B cell (primary cell): ENCODE data around the gene BRME1. TPM values are rescaled to one million over a fixed set of nuclear protein-coding genes. Genes with fewer than 3 reads are reported as not detected.
A peak's percentile ranks its signal among the peaks of the same experiment; 100 is the strongest.

Source experiments
- ATAC-seq: fragments of 200-7000 bp; cut with Tn5 transposase; one replicate; pipeline ENCODE4 v1.10.0; 2021; ENCODE audit warnings: low read depth, mild to moderate bottlenecking, moderate number of reproducible peaks, moderate library complexity
- CTCF ChIA-PET: fragments of 350-600 bp; sonication (Branson Sonifier 250); formaldehyde crosslinking; loops from one replicate; lab custom pipeline; 2021; ENCODE audit warnings: antibody characterized with exemption, inconsistent platforms; lab: Charles Lee
- POLR2A ChIA-PET: fragments of 350-600 bp; sonication (Branson Sonifier 250); formaldehyde crosslinking; loops from one replicate; lab custom pipeline; 2021; ENCODE audit warnings: antibody characterized with exemption; lab: Charles Lee
- DNase-seq: peaks from one replicate; pipeline ENCODE4 v3.0.0; 2013
- H2AFZ ChIP-seq: 2 replicates; pipeline ENCODE4 v1.6.1; 2012; ENCODE audit warnings: mild to moderate bottlenecking, low read depth, low read length; ENCODE audit not compliant: insufficient read depth, poor library complexity, severe bottlenecking
- H3K27ac ChIP-seq, 2 donors: 1 replicate in 1 of 2; 2 replicates in 1 of 2; pipeline ENCODE4 v1.5.1; 2012 to 2013; ENCODE audit warnings: low read length in 2 of 2, mild to moderate bottlenecking in 2 of 2, moderate library complexity in 1 of 2
- H3K27me3 ChIP-seq, 4 experiments: fragments of 200-600 bp in 1 of 4; sonication (generic) in 1 of 4; replicated peaks in 1 of 4; 1 replicate in 2 of 4; 2 replicates in 2 of 4; pipeline versions ENCODE4 v1.6.1 to v1.7.0; 2013 to 2016; ENCODE audit warnings: low read length in 3 of 4, mild to moderate bottlenecking in 2 of 4, mixed read lengths in 1 of 4, moderate library complexity in 1 of 4; ENCODE audit not compliant: insufficient read depth in 4 of 4, control insufficient read depth in 3 of 4; ENCODE audit errors: control extremely low read depth in 1 of 4
- H3K36me3 ChIP-seq, 2 experiments: replicated peaks in 1 of 2; 1 replicate in 1 of 2; 2 replicates in 1 of 2; pipeline versions ENCODE4 v1.6.1 to v1.7.1; 2013; ENCODE audit warnings: low read length in 1 of 2; ENCODE audit not compliant: insufficient read depth in 2 of 2, control insufficient read depth in 1 of 2; ENCODE audit errors: control extremely low read depth in 1 of 2, extremely low read depth in 1 of 2
- H3K4me1 ChIP-seq, 2 donors: fragments of 200-600 bp in 1 of 2; sonication (generic) in 1 of 2; 1 replicate in 1 of 2; 2 replicates in 1 of 2; pipeline versions ENCODE4 v1.5.1 to v1.6.1; 2013 to 2017; ENCODE audit warnings: low read length in 2 of 2; ENCODE audit not compliant: control insufficient read depth in 2 of 2, insufficient read depth in 2 of 2
- H3K4me2 ChIP-seq: replicated peaks from 2 replicates; pipeline ENCODE3; 2012; ENCODE audit warnings: mild to moderate bottlenecking, low read depth, low read length; ENCODE audit not compliant: poor library complexity, severe bottlenecking
- H3K4me3 ChIP-seq, 5 experiments: fragments of 200-600 bp in 1 of 5; sonication (generic) in 1 of 5; 1 replicate in 3 of 5; 2 replicates in 2 of 5; pipeline versions ENCODE4 v1.5.1 to v1.7.0; 2011 to 2016; ENCODE audit warnings: low read length in 4 of 5, mild to moderate bottlenecking in 4 of 5, low read depth in 2 of 5, control low read depth in 1 of 5, moderate library complexity in 1 of 5; ENCODE audit not compliant: insufficient read depth in 1 of 5; ENCODE audit errors: control extremely low read depth in 1 of 5, extremely low read depth in 1 of 5
- H3K79me2 ChIP-seq: fragments of 200-600 bp; sonication (generic); one replicate; pipeline ENCODE4 v1.6.0; 2016; ENCODE audit warnings: low read length; ENCODE audit not compliant: control insufficient read depth, insufficient read depth
- H3K9ac ChIP-seq: fragments of 200-600 bp; sonication (generic); 2 replicates; pipeline ENCODE4 v1.6.1; 2017; ENCODE audit warnings: mild to moderate bottlenecking, low read length, moderate library complexity
- H3K9me3 ChIP-seq, 3 donors: one replicate each; pipeline versions ENCODE4 v1.6.1 to v1.7.1; 2013; ENCODE audit warnings: low read length in 2 of 3; ENCODE audit not compliant: control insufficient read depth in 2 of 3, insufficient read depth in 1 of 3; ENCODE audit errors: control extremely low read depth in 1 of 3
- H4K20me1 ChIP-seq: 2 replicates; pipeline ENCODE4 v1.6.0; 2012; ENCODE audit warnings: mild to moderate bottlenecking, low read length; ENCODE audit not compliant: insufficient read depth, control insufficient read depth, poor library complexity, severe bottlenecking
- H3K27ac Mint-ChIP-seq: one replicate; pipeline ENCODE4 v1.8.0; 2021; ENCODE audit warnings: mixed read lengths
- H3K27me3 Mint-ChIP-seq: one replicate; pipeline ENCODE4 v1.8.0; 2021; ENCODE audit warnings: mixed read lengths
- H3K4me1 Mint-ChIP-seq: one replicate; pipeline ENCODE4 v1.8.0; 2021; ENCODE audit warnings: mixed read lengths
- H3K4me3 Mint-ChIP-seq: one replicate; pipeline ENCODE4 v1.8.0; 2021; ENCODE audit warnings: mixed read lengths
- H3K9me3 Mint-ChIP-seq: one replicate; pipeline ENCODE4 v1.8.0; 2022; ENCODE audit warnings: mixed read lengths; ENCODE audit not compliant: insufficient read depth
- CTCF ChIP-seq: fragments of 200-600 bp; IDR thresholded peaks from one replicate; pipeline ENCODE4 v1.8.0; 2022; ENCODE audit warnings: antibody characterized with exemption, mild to moderate bottlenecking
- EZH2 ChIP-seq: IDR thresholded peaks from 2 replicates; pipeline ENCODE4 v1.6.1; 2012; ENCODE audit warnings: borderline replicate concordance, low read depth, mild to moderate bottlenecking, moderate library complexity, low read length; ENCODE audit not compliant: insufficient read depth, poor library complexity, severe bottlenecking
- WGBS: methylation state at CpG from one replicate; pipeline ENCODE4 v1.1.5; 2013; ENCODE audit warnings: missing lambda C conversion rate; ENCODE audit not compliant: insufficient coverage; 5-methylcytosine and 5-hydroxymethylcytosine counted together
- intact Hi-C: fragments of 100-400 bp; cut with micrococcal nuclease; formaldehyde crosslinking; loops from one replicate; pipeline ENCODE4 v1.10.0; 2022
- polyA plus RNA-seq: library from polyadenylated mRNA; depleted of rRNA; stranded (reverse); fragments of >200 nt; gene quantifications from 2 replicates; pipeline ENCODE4 v1.2.3, GENCODE V29; 2012
- total RNA-seq, 2 donors: library from RNA; stranded (reverse); fragments of 120-200 nt in 1 of 2; gene quantifications; 1 replicate in 1 of 2; 2 replicates in 1 of 2; pipeline versions ENCODE4 v1.2.3 to v1.2.4, GENCODE V29; 2013 to 2022

BRME1 gene
- total and polyA plus RNA-seq, 2 donors (not counting 1 experiment from before 2014, with no cell fraction given), result 1.8 to 2.4 TPM

GRCh38 chr19:13902993-13903555 is 2.8 kb downstream of the BRME1 start:
- H3K4me1 ChIP-seq, result peaks cover 9 to 13% of the 10 kb centered on the region in 2 donors
- no peaks in the 10 kb centered on the region for H3K27me3 ChIP-seq
- ChIA-PET CTCF (interaction anchor here (0.6 to 3.6 kb wide), 13 partner anchors 102 to 174 kb away, joined by 3 to 19 read pairs (median 3); partner anchors contain the start of genes IL27RA and MISP3), POLR2A (interaction anchor here (1.0 kb wide), 1 partner anchor 129 kb away, joined by 6 read pairs; the partner anchor contains the start of gene IL27RA)
- no peaks in the 10 kb centered on the region for H4K20me1 ChIP-seq
- peaks cover 12% of the 10 kb centered on the region for H3K79me2 ChIP-seq
- Mint-ChIP-seq H3K9me3 (no peaks in the 10 kb centered on the region), H3K4me1 (peaks cover 13% of the 10 kb centered on the region), H3K27ac (peak overlapping the region; percentile 15), H3K4me3 (no peak overlapping the region), H3K27me3 (no peaks in the 10 kb centered on the region)
- TF ChIP-seq EZH2 (no peak), CTCF (peak; percentile 52)
- intact Hi-C loops, result loop anchor here (1.0 kb wide), 1 partner anchor 140 kb away; no protein-coding TSS in a partner anchor
- ATAC-seq, result no peak
- peak; percentile 59 for DNase-seq
- no peak overlapping the region for H3K27ac ChIP-seq
- no peaks in the 10 kb centered on the region for H3K36me3 ChIP-seq
- no peaks in the 10 kb centered on the region for H3K9me3 ChIP-seq
- no peak overlapping the region for H3K4me2 ChIP-seq
- WGBS, result 51% methylated on average over 4 of the region's 4 CpGs
- no peak overlapping the region for H3K4me3 ChIP-seq
- H2AFZ ChIP-seq, result no peak overlapping the region
- H3K9ac ChIP-seq, result no peak overlapping the region

GRCh38 chr19:13899912-13900584 is 5.9 kb downstream of the BRME1 start:
- intact Hi-C loops, result no loop called here
- POLR2A ChIA-PET, result no interaction called here
- no peak overlapping the region for H3K9ac ChIP-seq

More at GRCh38 chr19:13899912-13900584, 5.9 kb downstream of the BRME1 start:
- H3K4me3 ChIP-seq, result no peak overlapping the region
- no peak overlapping the region for H3K4me2 ChIP-seq
- DNase-seq (no peak), ATAC-seq (no peak)
- no peaks in the 10 kb centered on the region for H3K36me3 ChIP-seq
- no peaks in the 10 kb centered on the region for H3K27me3 Mint-ChIP-seq
- H3K4me1 Mint-ChIP-seq, result no peaks in the 10 kb centered on the region
- no peaks in the 10 kb centered on the region for H3K9me3 ChIP-seq
- no peak overlapping the region for H2AFZ ChIP-seq
- no peaks in the 10 kb centered on the region for H3K27me3 ChIP-seq
- TF ChIP-seq CTCF (no peak), EZH2 (no peak)
- no peaks in the 10 kb centered on the region for H3K4me1 ChIP-seq
- no peaks in the 10 kb centered on the region for H4K20me1 ChIP-seq
- no peak overlapping the region for H3K27ac Mint-ChIP-seq
- CTCF ChIA-PET, result interaction anchor here (0.6 kb wide), 1 partner anchor 992 kb away, joined by 3 read pairs; no protein-coding TSS in a partner anchor
- no peak overlapping the region for H3K4me3 Mint-ChIP-seq
- no peak overlapping the region for H3K27ac ChIP-seq
- H3K9me3 Mint-ChIP-seq, result no peaks in the 10 kb centered on the region
- H3K79me2 ChIP-seq, result no peaks in the 10 kb centered on the region
- 100% methylated on average over 3 of the region's 5 CpGs for WGBS
